Measurements from ENCODE around the gene OR6C70. TPM values are rescaled to one million over a fixed set of nuclear protein-coding genes. Genes with fewer than 3 reads are reported as not detected.
"Not testable (repeated sequence)": the region's sequence is repeated elsewhere in the genome, so short reads cannot be mapped to it uniquely, and the experiment has no call there.

Gene OR6C70
- total and polyA plus RNA-seq, 2 of the 4 experiments (the other 2 are of a cell fraction), result not detected

GRCh38 chr12:55484284-55484683 is 14.3 kb upstream of the OR6C70 start:
- H4K91ac ChIP-seq (ENCODE audit: insufficient read depth, low read depth, low read length); in situ Hi-C loops (cut with MboI; ENCODE audit: low sequenced_read_pairs); dilution Hi-C loops (cut with HindIII; ENCODE audit: low sequenced_read_pairs, unreplicated experiment); H3K18ac ChIP-seq (ENCODE audit: low read depth, low read length); H4K8ac ChIP-seq (ENCODE audit: low read depth in 2 of 2, low read length in 2 of 2); POLR2A ChIA-PET (ENCODE audit: unreplicated experiment); H3K4me2 ChIP-seq (ENCODE audit: low read depth, low read length); H3K4me3 ChIP-seq (ENCODE audit: insufficient read depth, low read depth, low read length); CTCF ChIA-PET; H3K9ac ChIP-seq (ENCODE audit: low read depth, low read length); H3K36me3 ChIP-seq (ENCODE audit: control insufficient read depth, insufficient read depth, low read length); H3K23ac ChIP-seq (ENCODE audit: low read depth, low read length); H3K9me3 ChIP-seq (ENCODE audit: control insufficient read depth, insufficient read depth, low read length); H2AK9ac ChIP-seq (replicated peaks; ENCODE audit: low read depth, low read length, poor library complexity); H2BK120ac ChIP-seq (ENCODE audit: low read depth, low read length); H2AFZ ChIP-seq (replicated peaks; ENCODE audit: low read length, poor library complexity); DNase-seq; H3K14ac ChIP-seq (replicated peaks; ENCODE audit: low read depth, low read length); H3K9me1 ChIP-seq (ENCODE audit: insufficient read depth, low read length); ATAC-seq (ENCODE audit: low read depth); H4K20me1 ChIP-seq (ENCODE audit: insufficient read depth, low read length); H2AK5ac ChIP-seq (ENCODE audit: low read depth, low read length); H3K4me1 ChIP-seq (ENCODE audit: control insufficient read depth, insufficient read depth, low read length); H3K27me3 ChIP-seq (ENCODE audit: control insufficient read depth, insufficient read depth, low read length); H3K79me1 ChIP-seq (ENCODE audit: low read depth in 1 of 2, low read length in 2 of 2); H4K5ac ChIP-seq (ENCODE audit: low read depth, low read length); H2BK5ac ChIP-seq (ENCODE audit: low read depth, low read length, poor library complexity, severe bottlenecking); H3K27ac ChIP-seq (ENCODE audit: insufficient read depth, low read length); H2BK15ac ChIP-seq (ENCODE audit: low read depth, low read length); BruUV-seq (replicated peaks); intact Hi-C loops (cut with micrococcal nuclease); H2BK20ac ChIP-seq (ENCODE audit: low read depth, low read length); H3K4ac ChIP-seq (ENCODE audit: low read depth, low read length); H3K56ac ChIP-seq (ENCODE audit: extremely low read depth, insufficient read depth, low read length): not testable (repeated sequence)
- WGBS, 2 experiments (ENCODE audit: extremely low coverage in 2 of 2, insufficient read length in 1 of 2), result no CpG with 5 or more reads among the region's 13 CpGs

GRCh38 chr12:55479136-55479535 is 9.2 kb upstream of the OR6C70 start:
- BruUV-seq (replicated peaks); H3K9me1 ChIP-seq (ENCODE audit: insufficient read depth, low read length); H3K14ac ChIP-seq (replicated peaks; ENCODE audit: low read depth, low read length); dilution Hi-C loops (cut with HindIII; ENCODE audit: low sequenced_read_pairs, unreplicated experiment); H3K56ac ChIP-seq (ENCODE audit: extremely low read depth, insufficient read depth, low read length); H2AFZ ChIP-seq (replicated peaks; ENCODE audit: low read length, poor library complexity); H3K27ac ChIP-seq (ENCODE audit: insufficient read depth, low read length); H3K9ac ChIP-seq (ENCODE audit: low read depth, low read length); H3K4me1 ChIP-seq (ENCODE audit: control insufficient read depth, insufficient read depth, low read length); H3K4ac ChIP-seq (ENCODE audit: low read depth, low read length); ATAC-seq (ENCODE audit: low read depth); H3K9me3 ChIP-seq (ENCODE audit: control insufficient read depth, insufficient read depth, low read length); CTCF ChIA-PET; H3K4me2 ChIP-seq (ENCODE audit: low read depth, low read length); H4K5ac ChIP-seq (ENCODE audit: low read depth, low read length); H4K8ac ChIP-seq (ENCODE audit: low read depth in 2 of 2, low read length in 2 of 2); H4K20me1 ChIP-seq (ENCODE audit: insufficient read depth, low read length); H2BK120ac ChIP-seq (ENCODE audit: low read depth, low read length); H3K23ac ChIP-seq (ENCODE audit: low read depth, low read length); H3K18ac ChIP-seq (ENCODE audit: low read depth, low read length); H2BK5ac ChIP-seq (ENCODE audit: low read depth, low read length, poor library complexity, severe bottlenecking); H4K91ac ChIP-seq (ENCODE audit: insufficient read depth, low read depth, low read length); H2AK9ac ChIP-seq (replicated peaks; ENCODE audit: low read depth, low read length, poor library complexity); in situ Hi-C loops (cut with MboI; ENCODE audit: low sequenced_read_pairs); POLR2A ChIA-PET (ENCODE audit: unreplicated experiment); DNase-seq; H3K4me3 ChIP-seq (ENCODE audit: insufficient read depth, low read depth, low read length); H2BK15ac ChIP-seq (ENCODE audit: low read depth, low read length); H3K79me1 ChIP-seq (ENCODE audit: low read depth in 1 of 2, low read length in 2 of 2); H3K27me3 ChIP-seq (ENCODE audit: control insufficient read depth, insufficient read depth, low read length); H2BK20ac ChIP-seq (ENCODE audit: low read depth, low read length); intact Hi-C loops (cut with micrococcal nuclease); H3K36me3 ChIP-seq (ENCODE audit: control insufficient read depth, insufficient read depth, low read length); H2AK5ac ChIP-seq (ENCODE audit: low read depth, low read length): not testable (repeated sequence)
- no CpG with 5 or more reads among the region's 29 CpGs for WGBS, 2 experiments (ENCODE audit: extremely low coverage in 2 of 2, insufficient read length in 1 of 2)
